Spleen (tissue), 11 donors: ENCODE data around the gene SULT1A2. TPM values are rescaled to one million over a fixed set of nuclear protein-coding genes. Genes with fewer than 3 reads are reported as not detected.

Experiments
- DNase-seq: peaks from one replicate; pipeline ENCODE4 v3.0.0-alpha.2; 2020
- H3K27ac ChIP-seq, 8 donors: fragments of 200-600 bp; sonication (generic) in 7 of 8; 1 replicate in 4 of 8; 2 replicates in 4 of 8; pipeline versions ENCODE4 v1.5.0 to v1.8.0; 2016 to 2021; ENCODE audit warnings: inconsistent platforms in 4 of 8, mild to moderate bottlenecking in 4 of 8, moderate library complexity in 1 of 8
- H3K27me3 ChIP-seq, 7 donors: fragments of 200-600 bp; sonication (generic) in 6 of 7; replicated peaks in 1 of 7; 1 replicate in 4 of 7; 2 replicates in 3 of 7; pipeline versions ENCODE4 v1.5.0 to v1.8.0; 2016 to 2021; ENCODE audit warnings: inconsistent platforms in 3 of 7, mild to moderate bottlenecking in 1 of 7
- H3K36me3 ChIP-seq, 6 donors: fragments of 200-600 bp; sonication (generic) in 5 of 6; 1 replicate in 4 of 6; 2 replicates in 2 of 6; pipeline versions ENCODE4 v1.5.0 to v1.8.0; 2016 to 2021; ENCODE audit warnings: inconsistent platforms in 2 of 6
- H3K4me1 ChIP-seq, 6 donors: fragments of 200-600 bp; sonication (generic) in 5 of 6; 1 replicate in 3 of 6; 2 replicates in 3 of 6; pipeline versions ENCODE4 v1.5.0 to v1.8.0; 2016 to 2021; ENCODE audit warnings: inconsistent platforms in 3 of 6
- H3K4me3 ChIP-seq, 8 donors: fragments of 200-600 bp; sonication (generic) in 7 of 8; 1 replicate in 4 of 8; 2 replicates in 4 of 8; pipeline versions ENCODE4 v1.5.0 to v1.8.0; 2016 to 2021; ENCODE audit warnings: inconsistent platforms in 4 of 8, mild to moderate bottlenecking in 4 of 8, moderate library complexity in 2 of 8
- H3K9me3 ChIP-seq, 8 donors: fragments of 200-600 bp; sonication (generic) in 7 of 8; 1 replicate in 4 of 8; 2 replicates in 4 of 8; pipeline versions ENCODE4 v1.5.0 to v1.8.0; 2016 to 2021; ENCODE audit warnings: inconsistent platforms in 4 of 8
- POLR2A ChIP-seq, 3 donors: fragments of 450-650 bp; IDR thresholded peaks; one replicate each; pipeline ENCODE4 v1.5.1; 2017; ENCODE audit warnings: antibody characterized with exemption in 3 of 3, mild to moderate bottlenecking in 1 of 3
- POLR2AphosphoS5 ChIP-seq, 3 donors: sonication (generic); formaldehyde crosslinking; IDR thresholded peaks; one replicate each; pipeline ENCODE4 v1.5.1; 2017; ENCODE audit warnings: antibody characterized with exemption in 3 of 3
- WGBS, 5 donors: extraction: QIAGEN DNeasy Blood & Tissue Kit in 3 of 5; methylation state at CpG; one replicate each; pipeline versions ENCODE4 v1.1.5 to v1.1.7; 2013 to 2018; 5-methylcytosine and 5-hydroxymethylcytosine counted together
- intact Hi-C: fragments of 100-400 bp; cut with DNase I; formaldehyde crosslinking; loops from one replicate; pipeline ENCODE4 v1.15.0; 2023; ENCODE audit warnings: low total_unique reads
- polyA plus RNA-seq, 3 donors: library from polyadenylated mRNA; stranded (reverse); fragments of 200-250 nt; gene quantifications; one replicate each; pipeline ENCODE4 v1.2.1, GENCODE V29; 2013
- total RNA-seq, 7 donors: library from RNA; depleted of rRNA in 3 of 7; stranded (reverse); fragments of >200 nt in 3 of 7; fragmentation: NEBNext Ultra II Directional in 4 of 7; extraction: Animal tissue kit (Norgen Biotek cat#: 25700) in 4 of 7; gene quantifications; one replicate each; pipeline versions ENCODE4 v1.1.0 to v1.2.1, GENCODE V29; 2016 to 2021
- TF ChIP-seq, protein P1 (sequence below), 11 experiments: fragments of 200-600 bp in 7 of 11; fragments of 450-650 bp in 4 of 11; sonication (generic) in 4 of 11; IDR thresholded peaks in 8 of 11; conservative IDR thresholded peaks in 3 of 11; 1 replicate in 7 of 11; 2 replicates in 4 of 11; pipeline versions ENCODE4 v1.4.0 to v1.8.0; 2016 to 2021; ENCODE audit warnings: antibody characterized with exemption in 11 of 11, inconsistent platforms in 4 of 11, mild to moderate bottlenecking in 1 of 11
- donor health status: healthy with polysubstance abuse.
- donor health status: DM: no; HTN: no; CAD: no; lungs with moderate emphysema.
- donor health status: DM: no; HTN: no; CAD: no.
- donor health status: Bipolar disorder and iron deficiency.
- donor health status: healthy.
- donor health status: DM: no; HTN: no; CAD: no.
- donor health status: DM: yes; HTN: yes; CAD: no.

Gene SULT1A2
- total and polyA plus RNA-seq, 10 donors, result 1.3 to 9.4 (median 4.0) TPM

DNA sequence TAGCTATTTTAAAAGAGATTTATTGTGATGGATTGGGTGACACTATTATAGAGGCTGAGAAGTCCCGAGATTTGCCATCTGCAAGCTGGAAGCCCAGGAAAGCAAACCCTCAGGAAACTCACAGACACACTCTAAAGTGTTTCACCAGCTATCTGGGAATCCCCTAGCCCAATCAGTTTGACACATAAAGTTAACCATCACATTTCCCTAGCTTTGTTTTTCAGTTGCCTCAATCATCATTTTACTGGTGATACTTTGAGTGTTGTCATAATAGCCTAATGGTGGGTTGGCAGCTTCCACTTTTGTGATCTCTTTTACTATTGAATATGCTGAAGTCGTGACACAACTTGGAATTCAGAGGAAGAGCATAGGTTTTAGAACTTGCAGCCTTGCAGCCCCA, 41.3 kb downstream of the SULT1A2 start:
- intact Hi-C loops, result loop anchor here (10.0 kb wide), 1 partner anchor 61 kb away; the partner anchor contains the start of genes APOBR and CLN3
- no peak overlapping the region for H3K4me3 ChIP-seq
- no peaks in the 10 kb centered on the region for H3K9me3 ChIP-seq
- H3K4me1 ChIP-seq, result peaks cover 8 to 49% (median 31%) of the 10 kb centered on the region in 6 donors
- no peak for TF ChIP-seq POLR2AphosphoS5 (IDR thresholded peaks at IDR 0.05)
- no peak for TF ChIP-seq POLR2A (IDR thresholded peaks at IDR 0.05)
- TF ChIP-seq, protein P1, sequence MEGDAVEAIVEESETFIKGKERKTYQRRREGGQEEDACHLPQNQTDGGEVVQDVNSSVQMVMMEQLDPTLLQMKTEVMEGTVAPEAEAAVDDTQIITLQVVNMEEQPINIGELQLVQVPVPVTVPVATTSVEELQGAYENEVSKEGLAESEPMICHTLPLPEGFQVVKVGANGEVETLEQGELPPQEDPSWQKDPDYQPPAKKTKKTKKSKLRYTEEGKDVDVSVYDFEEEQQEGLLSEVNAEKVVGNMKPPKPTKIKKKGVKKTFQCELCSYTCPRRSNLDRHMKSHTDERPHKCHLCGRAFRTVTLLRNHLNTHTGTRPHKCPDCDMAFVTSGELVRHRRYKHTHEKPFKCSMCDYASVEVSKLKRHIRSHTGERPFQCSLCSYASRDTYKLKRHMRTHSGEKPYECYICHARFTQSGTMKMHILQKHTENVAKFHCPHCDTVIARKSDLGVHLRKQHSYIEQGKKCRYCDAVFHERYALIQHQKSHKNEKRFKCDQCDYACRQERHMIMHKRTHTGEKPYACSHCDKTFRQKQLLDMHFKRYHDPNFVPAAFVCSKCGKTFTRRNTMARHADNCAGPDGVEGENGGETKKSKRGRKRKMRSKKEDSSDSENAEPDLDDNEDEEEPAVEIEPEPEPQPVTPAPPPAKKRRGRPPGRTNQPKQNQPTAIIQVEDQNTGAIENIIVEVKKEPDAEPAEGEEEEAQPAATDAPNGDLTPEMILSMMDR (IDR thresholded peaks at IDR 0.05 in 8 of 11, conservative IDR thresholded peaks at IDR 0.05 in 3 of 11), result no peak
- H3K36me3 ChIP-seq, result peaks cover 0 to 36% (median 11%) of the 10 kb centered on the region in 6 donors
- H3K27me3 ChIP-seq, result no peaks in the 10 kb centered on the region
- DNase-seq, result no peak
- 52 to 76% (median 61%) methylated on average over 2 of the region's 2 CpGs for WGBS, 5 donors
- no peak overlapping the region for H3K27ac ChIP-seq

DNA sequence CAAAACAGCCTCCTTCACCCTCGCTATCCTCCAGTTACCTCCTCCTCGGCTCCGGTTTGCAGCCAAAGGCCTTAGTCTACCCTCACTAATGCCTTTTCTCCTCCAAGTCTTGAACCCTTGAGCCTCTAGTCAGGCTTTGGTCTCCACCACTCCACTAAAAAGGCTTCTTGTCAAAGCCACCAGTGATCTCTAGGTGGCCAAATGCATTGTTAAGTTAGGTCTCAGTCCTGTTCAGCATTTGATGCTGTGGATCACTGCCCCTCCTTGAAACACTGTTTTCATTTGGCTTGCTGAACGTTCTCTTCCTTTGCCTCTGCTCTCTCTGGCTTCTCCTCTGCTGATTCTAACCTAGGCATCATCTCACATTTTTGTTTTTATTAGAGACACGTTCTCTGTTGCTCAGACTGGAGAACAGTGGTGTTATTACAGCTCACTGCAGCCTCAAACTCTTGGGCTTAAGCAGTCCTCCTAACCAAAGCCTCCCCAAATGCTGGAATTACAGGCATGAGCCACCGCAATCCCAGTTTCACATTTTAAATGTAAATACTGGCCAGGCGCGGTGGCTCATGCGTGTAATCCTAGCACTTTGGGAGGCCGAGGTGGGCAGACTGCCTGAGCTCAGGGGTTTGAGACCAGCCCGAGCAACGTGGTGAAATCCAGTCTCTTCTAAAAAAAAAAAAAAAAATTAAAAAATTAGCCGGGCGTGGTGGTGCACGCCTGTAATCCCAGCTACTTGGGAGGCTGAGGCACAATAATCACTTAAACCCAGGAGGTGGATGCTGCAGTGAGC, 42.0 kb downstream of the SULT1A2 start:
- peak overlapping the region; percentile 51 to 81 (median 59) for H3K4me3 ChIP-seq
- DNase-seq, result peak; percentile 77
- peaks cover 0 to 36% (median 11%) of the 10 kb centered on the region in 6 donors for H3K36me3 ChIP-seq
- H3K27ac ChIP-seq, result peak overlapping the region; percentile 97 to 99 (median 98)
- WGBS, 5 donors, result 88 to 92% (median 90%) methylated on average over 15 of the region's 15 CpGs
- peaks cover 0 to 3% (median 0%) of the 10 kb centered on the region in 7 donors for H3K27me3 ChIP-seq
- H3K9me3 ChIP-seq, result no peaks in the 10 kb centered on the region
- H3K4me1 ChIP-seq, result peaks cover 8 to 45% (median 31%) of the 10 kb centered on the region in 6 donors
- TF ChIP-seq, protein P1 (IDR thresholded peaks at IDR 0.05 in 8 of 11, conservative IDR thresholded peaks at IDR 0.05 in 3 of 11), result no peak
- no peak for TF ChIP-seq POLR2AphosphoS5 (IDR thresholded peaks at IDR 0.05)
- no peak for TF ChIP-seq POLR2A (IDR thresholded peaks at IDR 0.05)
- intact Hi-C loops, result loop anchor here (10.0 kb wide), 1 partner anchor 60 kb away; the partner anchor contains the start of genes APOBR and CLN3

DNA sequence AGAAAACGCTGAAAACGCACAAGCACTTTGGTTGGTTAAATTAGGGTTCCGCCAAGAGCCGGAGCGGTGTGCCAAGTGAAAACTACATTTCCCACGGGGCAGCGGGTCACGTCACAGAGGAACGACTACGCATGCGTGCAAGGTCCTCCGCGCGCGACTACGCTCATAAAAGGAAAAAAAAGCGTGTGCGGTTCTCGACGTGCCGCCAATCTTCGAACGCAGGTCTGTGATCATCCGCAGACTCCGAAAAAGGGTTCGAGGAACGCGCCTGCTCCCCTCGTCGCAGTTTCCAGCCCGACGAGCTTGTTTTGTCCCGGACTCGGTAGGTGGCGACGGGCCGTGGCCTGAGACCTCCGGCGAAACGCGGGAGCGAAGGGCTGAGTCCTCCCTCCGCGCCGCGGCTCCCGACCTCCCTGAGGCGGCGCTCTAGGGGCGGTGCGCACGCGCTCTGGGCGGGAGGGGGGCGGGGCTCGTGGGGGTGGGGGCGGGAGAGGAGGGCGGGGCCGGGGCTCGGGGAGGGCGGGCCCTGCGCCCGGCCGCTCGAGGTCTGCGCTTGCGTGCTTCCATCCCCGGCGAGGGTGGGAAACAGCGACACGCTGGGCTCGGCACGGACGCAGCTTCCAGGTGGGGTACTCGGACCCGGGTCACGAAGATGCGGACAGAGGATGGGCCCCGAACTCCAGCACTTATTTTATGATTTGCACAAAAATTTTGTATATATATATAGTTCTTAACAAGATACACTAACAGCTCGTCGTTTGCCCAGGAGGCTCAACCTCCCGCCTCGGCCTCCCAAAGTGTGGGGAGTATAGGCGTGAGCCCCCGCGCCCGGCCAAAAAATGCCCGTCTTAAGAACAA, 42.8 kb downstream of the SULT1A2 start, which contains the start of gene SGF29:
SGF29 (plus strand) TSS at position 145 of the 858 bp plus-strand sequence. CDS start 27,150 bp downstream, outside the sequence.
- H3K4me1 ChIP-seq, result peaks cover 8 to 51% (median 33%) of the 10 kb centered on the region in 6 donors
- 2 to 5% (median 3%) methylated on average over 57 to 87 of the region's 88 CpGs for WGBS, 5 donors
- H3K9me3 ChIP-seq, result no peaks in the 10 kb centered on the region
- peaks cover 0 to 30% (median 11%) of the 10 kb centered on the region in 6 donors for H3K36me3 ChIP-seq
- peak within 1 kb of the TSS; percentile 97 to 99 (median 98) for H3K27ac ChIP-seq
- peaks cover 0 to 12% (median 0%) of the 10 kb centered on the region in 7 donors for H3K27me3 ChIP-seq
- H3K4me3 ChIP-seq, result peak within 1 kb of the TSS; percentile 51 to 81 (median 59)
- peak; percentile 95 for DNase-seq
- TF ChIP-seq, protein P1 (IDR thresholded peaks at IDR 0.05 in 8 of 11, conservative IDR thresholded peaks at IDR 0.05 in 3 of 11), result peak in 7 of 11 experiments; percentile 26 to 62 (median 48)
- TF ChIP-seq POLR2A (IDR thresholded peaks at IDR 0.05) (peak in 2 of 3 donors; percentile 83 to 91), POLR2AphosphoS5 (IDR thresholded peaks at IDR 0.05) (peak; percentile 99)
- intact Hi-C loops, result loop anchor here (10.0 kb wide), 1 partner anchor 59 kb away; the partner anchor contains the start of genes APOBR and CLN3
